Hematopoietic multipotent progenitor cell treated with erythropoietin and hydrocortisone succinate and interleukin-3 and kit ligand, for 6 days (in vitro differentiated cells): ENCODE results near the gene LRTM2.
A peak's percentile ranks its signal among the peaks of the same experiment; 100 is the strongest.

ENCODE experiments used
- DNase-seq: peaks from one replicate; pipeline ENCODE4 v3.0.0-alpha.2; 2015

LRTM2 gene

DNA sequence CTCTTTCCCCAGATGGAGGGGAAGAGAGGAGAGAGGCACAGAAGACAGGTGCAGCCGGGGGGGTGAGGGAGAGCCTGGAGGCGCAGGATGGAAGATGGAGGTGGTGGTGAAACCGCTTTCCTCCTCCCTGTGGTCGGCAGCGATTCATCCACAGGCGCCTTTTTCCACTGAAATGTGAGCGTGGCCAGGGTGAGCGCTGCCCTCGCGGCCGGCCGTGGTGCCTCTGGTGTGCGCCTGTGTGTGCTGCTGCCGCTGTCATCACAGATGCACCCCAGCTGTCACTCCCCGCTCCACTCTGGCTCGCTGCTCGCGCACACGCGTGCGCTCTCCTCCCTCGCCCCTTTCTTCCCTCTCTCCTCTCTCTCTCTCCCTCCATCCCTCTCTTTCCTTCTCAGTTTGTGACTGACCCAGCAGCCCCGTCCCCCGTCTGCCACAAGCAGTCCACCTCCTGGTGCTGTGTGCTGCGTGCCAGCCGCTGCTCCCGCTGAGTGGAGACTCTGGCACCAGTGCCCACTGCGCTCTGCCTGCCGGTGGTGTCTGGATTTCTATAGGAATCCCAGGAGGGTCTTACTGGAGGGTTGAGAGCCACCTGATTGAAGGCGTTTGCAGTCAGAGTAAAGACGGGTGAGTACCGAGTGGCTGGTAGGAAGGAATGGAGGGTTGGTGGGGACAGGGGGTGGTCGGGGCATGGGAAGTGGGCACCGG, at the start of gene LRTM2:
Gene LRTM2, plus strand, starts transcription at position 375 of the 705 bp plus-strand sequence. CDS start 7,584 bp downstream, outside the sequence.
- no peak for DNase-seq

DNA sequence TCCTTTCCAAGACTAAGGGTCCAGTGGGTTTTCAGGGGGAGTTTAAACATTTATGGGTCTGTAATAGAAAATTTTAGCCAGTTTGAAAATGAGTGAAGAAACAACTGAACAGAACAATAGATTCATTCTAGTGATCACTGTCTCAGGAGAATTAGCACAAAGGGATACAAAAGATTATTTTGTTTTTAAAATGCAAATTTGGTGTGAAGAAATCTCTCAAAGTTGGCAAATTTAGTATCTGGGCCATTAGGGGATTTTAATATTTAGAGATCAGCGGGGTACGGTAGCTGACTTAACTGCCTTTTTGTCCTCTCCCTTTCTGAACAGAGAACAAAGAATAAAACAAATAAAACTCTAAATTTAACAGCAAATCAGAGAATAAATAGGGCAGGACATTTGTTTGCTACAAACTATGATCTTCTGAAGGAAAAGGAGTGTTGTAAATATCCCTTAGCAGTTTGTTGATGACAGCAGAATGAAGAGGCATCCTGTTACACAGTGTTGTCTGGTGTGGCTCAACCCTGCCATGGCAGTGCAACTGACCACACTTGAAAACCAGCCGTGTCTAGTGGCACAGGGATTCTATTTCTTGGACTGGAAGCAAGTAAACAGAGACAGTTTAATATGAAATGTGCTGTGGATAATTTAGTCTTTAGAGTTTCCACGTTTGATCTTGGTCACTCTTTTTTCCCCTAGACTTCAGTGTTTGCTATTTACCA, 46.3 kb upstream of the LRTM2 start:
- DNase-seq = no peak

DNA sequence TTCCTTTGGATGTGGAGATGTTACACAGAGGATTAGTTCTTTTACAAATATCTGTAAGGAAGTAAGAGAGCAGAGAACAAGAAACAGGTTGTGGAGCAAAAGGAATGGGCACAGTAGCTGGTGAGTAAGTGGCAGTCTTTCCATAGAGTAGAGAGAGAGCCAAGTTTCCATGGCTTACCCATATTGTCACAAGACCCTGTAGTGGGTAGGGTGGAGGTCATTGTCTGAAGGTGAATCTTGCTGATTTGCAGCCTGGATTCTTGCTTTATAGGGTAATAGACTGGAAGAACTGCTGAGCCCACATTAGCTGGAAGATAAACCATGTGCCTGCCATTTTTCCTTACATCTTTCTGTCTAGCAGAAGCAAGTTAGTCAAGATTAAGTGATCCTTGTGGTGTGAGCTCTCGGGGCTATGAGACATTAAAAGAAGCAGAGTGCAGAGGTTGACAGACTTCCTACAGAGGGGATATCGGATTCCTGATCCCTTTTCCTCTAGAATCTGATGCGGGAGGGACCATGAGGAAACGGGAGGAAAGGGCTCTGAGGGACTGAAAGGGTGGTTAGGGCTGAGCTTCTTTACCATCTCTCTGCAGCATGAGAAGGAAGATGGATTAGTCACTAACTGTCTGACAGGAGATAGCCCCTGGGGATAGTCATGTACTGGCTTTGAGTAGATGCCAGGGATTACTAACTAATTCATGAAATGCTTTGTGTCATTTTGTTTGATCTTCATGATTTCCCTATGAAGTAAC, 44.0 kb upstream of the LRTM2 start:
- DNase-seq = no peak

DNA sequence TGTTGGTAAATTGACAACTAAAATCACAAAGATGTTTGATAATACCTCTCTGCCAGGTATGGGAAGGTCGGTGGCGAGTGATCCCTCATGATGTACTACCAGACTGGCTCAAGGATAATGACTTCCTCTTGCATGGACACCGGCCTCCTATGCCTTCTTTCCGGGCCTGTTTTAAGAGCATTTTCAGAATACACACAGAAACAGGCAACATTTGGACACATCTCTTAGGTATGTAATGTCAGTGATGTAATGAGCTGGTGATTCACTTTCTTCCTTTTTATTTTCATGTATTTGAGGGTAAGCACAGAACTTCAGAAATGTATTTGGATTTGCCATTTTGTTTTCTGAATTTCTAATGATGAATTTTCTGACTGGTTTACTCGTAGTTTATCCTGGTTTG, 42.6 kb upstream of the LRTM2 start:
- DNase-seq = no peak

DNA sequence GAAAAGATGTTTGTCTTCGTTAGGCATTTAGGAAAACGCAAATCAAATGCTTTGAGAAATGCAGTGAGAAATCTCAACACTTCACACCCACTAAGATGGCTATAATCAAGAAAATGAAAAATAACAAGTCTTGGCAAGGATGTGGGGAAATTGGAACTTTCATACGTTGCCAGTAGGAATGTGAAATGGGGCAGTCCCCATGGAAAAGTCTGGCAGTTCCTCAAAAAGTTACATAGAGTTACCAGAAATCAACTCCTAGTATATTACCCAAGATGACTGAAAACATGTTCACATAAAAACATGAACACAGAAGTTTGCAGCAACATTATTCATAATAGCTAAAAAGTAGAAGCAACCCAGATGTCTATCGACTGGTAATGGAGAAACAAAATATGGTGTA, 41.5 kb upstream of the LRTM2 start:
- DNase-seq = no peak

DNA sequence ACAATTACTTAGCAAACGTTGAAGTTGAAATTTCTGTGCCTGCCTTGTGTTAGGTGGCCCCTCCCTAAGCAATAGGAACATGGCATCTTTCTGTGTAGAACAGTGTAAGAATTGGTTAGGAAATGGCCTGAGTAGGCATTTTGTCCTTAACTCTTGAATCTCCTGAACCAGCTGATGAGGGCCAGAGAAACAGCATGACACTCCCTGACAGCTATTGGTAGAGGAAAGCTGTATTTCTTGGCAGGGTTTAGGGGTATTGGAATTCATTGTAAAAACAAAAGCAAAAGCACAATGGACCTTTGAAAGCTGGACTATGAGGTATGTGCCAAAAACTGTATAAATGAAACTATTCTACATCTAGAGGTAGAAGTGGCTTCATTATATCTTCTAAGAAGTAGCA, 40.6 kb upstream of the LRTM2 start:
- DNase-seq = no peak

DNA sequence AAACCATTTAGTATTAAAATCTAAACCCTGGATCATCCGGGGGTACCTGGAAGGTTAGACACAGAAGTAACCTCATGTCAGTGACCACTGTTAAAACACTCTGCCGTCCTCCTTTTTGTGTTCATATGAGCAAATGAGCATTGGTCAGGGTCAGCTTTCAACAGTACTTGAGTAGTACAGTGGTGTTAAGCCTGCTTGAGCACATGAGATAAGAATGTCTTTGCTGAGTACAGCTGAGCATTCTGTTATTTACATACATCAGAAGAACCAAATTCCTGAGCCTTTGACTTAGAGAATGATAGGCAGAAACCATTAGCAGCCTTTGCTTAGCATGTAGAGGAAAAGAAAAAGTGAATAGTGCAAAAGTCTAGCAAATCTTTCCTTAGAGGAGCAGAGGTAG, 38.6 kb upstream of the LRTM2 start:
- DNase-seq = no peak

DNA sequence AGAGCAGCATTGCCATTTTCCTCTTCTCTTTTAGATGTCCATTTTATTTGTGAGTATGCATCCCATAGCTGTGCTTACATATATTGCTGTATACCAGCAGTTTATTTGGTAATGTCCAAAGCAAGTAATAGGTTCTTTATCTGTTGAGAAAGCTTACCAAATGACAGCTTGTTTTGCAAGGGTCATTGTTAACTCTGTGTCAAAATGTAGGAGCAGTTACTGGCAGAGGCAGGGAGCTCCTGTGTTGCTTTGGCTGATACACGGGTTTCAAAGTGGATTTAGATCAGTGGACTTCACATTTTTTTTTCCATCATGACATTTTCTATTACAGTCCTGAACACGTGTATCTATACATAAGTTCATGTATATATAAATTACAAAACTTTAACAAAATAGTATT, 38.1 kb upstream of the LRTM2 start:
- no peak for DNase-seq

DNA sequence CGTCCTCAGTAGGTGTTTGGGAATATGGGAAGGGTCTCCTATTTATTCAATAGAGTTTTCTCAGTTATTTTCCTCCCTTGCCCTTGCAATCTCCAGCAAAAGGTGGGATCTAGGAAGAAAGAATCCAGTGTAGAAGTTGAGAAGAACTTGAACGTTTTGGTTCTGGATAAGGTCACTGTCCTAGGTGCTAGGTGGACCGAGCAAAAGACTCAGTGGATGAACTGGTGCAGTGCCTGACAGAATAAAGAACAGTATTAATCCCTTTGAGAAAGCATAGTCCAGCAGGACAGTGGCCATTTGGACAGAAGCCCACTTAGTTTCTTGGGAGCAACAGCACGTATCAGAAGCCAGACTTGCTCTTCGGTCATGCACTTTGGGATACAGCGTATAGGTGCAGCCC, 32.7 kb upstream of the LRTM2 start:
- no peak for DNase-seq

DNA sequence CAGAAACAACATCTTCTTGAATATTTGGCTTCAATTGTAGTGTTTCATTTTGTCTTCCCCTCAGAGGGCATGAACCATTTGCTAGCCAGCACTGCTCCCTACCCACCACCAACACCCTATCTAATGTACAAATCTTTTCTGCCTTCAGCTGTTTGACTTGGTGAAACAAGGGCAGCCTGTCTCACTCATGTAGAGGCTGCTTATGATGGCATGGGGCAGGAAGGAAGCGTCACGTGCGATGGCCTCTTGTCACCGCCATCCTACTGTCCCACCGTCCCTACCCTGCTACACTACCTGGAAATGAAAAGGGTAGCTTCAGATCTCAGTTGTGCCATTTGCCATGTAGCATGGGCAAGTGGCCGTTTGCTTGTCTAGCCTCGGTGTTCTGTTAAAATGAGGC, 29.9 kb upstream of the LRTM2 start:
- DNase-seq = peak; percentile 42

DNA sequence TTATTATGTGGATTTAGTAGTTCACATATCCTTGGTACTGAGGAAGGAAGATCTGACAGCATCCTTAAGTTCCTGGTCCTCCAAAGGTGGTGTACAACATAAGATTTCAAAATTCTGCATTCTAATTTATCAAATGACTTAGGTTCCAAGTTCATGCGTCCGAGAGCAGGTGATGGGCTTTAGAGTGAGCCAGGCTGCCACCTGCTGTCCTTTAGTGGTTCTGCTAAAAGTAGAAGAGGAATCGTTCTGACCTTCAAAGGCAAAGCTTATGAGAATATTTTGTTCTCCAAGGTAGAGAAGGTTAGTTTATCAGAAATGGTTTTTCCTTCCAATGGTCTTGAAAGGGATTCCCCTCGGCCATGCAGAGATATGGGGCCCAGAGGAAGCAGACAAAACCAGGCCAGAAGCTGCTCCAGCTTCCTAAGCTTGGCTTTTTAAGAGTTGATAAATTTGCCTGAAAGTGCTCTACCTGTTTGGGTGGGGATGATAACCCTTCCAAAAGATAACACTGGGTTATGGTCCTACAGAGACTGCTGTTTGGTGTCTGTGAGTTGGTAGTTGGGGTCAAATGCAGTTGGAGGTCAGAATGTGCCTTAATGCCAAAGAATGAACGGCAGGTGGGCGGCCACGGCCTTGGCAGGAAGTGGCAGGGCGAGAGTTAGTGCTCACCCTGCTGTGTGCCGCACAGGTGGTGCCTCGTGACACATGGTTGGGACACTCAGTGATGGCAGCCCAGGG, 29.1 kb upstream of the LRTM2 start:
- peak; percentile 93 for DNase-seq

DNA sequence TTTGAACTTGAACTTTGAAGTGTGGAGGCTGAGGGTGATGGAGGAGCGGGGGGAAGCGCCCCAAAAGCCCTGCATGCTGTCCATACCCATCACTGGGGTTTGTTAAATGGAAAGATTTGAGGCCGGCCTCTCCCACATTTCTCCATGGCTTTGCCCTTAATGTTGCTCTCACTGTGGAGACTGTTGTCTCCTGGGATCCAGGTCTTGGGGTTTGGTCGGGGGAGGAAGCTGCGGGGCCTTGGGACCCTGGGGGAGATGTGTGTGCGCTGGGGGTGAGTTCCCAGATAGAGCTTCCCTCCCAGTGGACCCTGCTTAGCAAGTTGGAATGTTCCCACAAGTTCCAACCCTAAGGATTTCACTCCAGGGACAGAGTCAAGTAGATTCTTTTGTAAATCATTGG, 28.0 kb upstream of the LRTM2 start:
- no peak for DNase-seq

DNA sequence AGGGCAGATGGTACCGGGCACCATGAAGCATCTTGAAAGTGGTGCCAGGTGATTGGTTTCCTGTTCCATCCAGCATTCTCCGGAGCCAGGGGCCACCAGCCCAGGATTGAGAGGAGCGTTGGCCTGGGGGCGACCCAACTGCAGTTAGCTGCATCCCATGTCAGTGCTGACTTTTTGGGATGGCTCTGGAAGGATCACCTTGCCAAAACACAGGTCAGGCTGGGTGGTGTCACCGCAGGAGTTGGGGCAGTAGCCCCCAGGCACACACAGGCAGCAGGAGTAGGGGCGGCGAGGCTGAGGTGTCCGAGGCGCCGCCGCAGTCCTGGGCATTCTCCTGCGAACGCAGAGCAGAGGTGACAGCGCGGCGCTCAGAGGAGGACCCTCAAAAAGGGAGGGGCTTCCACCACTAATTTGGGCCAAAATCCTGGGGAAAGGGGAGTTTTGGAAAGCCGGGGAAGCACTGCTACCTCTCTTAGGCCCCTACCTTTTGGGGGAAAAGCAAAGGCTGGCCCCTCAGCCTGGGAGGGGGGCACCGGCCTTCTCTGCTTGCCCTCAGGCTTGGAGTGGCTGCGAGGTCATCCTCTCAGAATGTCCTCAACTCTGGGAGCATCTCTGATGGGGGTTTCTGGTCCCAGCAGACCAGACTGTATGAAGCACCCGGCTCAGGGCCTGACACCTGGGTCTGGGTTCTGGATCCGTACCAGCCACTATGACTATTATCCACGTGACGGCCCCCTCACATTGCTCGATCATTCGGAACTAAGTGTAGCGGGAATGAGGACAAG, 26.7 kb upstream of the LRTM2 start:
- DNase-seq = no peak

DNA sequence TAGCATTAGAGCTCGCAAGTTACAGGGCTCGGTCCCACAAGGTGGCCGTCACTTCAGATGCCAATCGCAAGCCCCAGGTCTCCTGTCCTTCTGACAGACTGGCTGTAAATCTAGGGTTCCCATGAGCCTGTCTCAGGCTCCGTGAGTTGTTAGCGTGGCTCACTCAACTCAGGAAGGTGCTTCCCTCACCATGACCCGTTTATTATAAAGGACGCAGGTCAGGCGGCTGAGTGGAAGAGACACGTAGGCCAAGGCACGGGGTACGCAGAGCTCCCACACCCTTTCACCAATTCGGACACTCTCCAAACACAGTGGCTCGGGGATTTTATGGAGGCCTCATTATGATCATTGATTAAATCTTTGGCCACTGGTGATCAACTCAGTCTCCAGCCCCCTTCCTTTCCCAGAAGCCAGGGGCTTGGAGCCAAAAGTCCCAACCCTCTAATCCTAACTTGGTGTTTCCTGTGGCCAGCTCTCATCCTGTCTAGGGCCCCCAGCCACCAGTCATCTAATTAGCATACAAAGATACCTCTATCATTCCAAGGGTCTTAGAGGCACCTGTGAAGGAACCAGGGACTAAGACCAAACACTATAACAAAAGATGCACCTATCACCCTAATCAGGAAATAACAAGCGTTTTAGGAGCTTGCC, 25.8 kb upstream of the LRTM2 start:
- DNase-seq = no peak

DNA sequence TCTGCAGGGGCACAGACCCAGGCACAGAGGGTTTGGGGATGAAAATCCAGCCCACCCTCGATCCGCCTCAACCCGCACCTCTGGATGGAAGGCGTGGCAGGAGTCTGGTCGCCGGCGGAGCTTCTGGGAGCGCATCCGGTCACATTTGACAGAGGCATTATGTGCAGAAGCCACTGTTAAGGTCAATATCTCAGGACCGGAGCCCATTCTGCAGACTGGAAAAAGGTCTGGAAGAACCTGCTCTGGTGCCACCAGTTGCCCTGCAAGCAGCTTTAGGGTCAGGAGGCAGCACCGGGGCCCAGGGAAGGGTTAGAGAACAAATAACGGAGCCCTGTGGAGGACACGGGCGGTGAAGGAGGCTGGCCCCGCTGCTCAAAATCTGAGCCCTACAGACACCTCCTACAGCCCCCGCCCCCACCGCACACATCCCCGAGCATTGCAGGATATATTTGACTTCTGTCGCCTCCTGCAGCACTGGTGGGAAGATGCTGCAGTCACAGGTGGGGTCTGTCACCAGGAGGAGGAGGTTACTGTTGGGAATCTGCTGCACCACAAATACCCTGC, 25.1 kb upstream of the LRTM2 start:
- DNase-seq = no peak

DNA sequence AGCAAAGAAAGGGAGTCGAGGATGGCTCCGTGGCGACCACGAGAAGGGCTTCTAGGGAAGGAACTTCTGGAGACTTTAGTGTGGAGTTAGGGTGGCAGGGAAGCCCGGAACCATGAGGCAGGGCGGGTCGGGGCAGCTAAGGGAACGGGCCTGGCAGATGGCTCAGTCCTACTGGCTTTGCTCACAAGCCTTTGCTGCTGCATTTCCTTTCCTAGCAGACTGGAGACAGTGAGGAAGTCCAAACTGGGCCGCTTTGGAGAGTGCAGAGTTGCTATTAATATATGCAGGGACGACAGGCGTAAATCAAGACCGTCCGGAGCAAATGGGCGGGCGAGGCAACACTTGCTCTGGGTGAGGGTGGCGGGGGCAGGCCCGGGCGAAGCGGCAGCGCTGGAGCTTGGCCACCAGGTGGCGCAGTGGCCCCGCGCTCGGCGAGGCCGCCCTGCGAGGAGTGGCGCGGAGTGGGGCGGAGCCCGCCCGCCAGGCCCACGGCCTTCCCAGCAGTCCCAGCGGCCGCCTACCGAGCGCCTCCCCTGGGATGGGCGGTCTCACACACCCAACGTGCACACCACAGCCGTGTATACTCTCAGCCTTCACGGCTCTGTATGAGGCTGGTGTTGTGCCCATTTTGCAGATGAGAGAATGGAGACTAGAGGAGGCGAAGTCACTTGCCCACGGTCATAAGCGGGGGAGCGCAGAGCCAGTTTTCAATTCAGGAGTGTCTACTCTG, 24.4 kb upstream of the LRTM2 start:
- DNase-seq = peak; percentile 96

DNA sequence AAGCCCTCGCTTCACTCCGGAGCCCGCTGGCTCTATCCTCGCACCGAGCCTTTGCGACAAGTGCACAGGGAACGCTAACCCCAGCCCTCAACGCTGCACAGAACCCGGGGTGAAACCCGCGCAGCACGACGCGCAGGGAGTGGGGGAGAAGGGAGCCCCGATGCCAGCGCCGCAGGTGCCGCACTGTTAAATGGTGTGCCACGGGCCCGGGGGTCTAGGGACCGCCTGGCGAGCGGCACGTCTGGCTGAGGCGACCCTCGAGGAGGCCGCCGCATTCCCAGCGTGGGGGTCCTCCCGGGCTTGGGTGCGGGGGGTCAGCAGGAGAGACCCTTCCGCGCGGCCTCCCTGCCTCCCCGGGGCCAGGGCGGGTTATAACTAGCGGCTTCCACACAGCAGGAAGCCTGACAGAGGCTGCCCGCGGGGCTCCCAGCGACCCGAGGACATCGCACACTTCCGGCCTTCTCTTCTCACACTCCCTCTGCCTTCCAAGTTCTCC, 23.8 kb upstream of the LRTM2 start:
- peak; percentile 80 for DNase-seq

DNA sequence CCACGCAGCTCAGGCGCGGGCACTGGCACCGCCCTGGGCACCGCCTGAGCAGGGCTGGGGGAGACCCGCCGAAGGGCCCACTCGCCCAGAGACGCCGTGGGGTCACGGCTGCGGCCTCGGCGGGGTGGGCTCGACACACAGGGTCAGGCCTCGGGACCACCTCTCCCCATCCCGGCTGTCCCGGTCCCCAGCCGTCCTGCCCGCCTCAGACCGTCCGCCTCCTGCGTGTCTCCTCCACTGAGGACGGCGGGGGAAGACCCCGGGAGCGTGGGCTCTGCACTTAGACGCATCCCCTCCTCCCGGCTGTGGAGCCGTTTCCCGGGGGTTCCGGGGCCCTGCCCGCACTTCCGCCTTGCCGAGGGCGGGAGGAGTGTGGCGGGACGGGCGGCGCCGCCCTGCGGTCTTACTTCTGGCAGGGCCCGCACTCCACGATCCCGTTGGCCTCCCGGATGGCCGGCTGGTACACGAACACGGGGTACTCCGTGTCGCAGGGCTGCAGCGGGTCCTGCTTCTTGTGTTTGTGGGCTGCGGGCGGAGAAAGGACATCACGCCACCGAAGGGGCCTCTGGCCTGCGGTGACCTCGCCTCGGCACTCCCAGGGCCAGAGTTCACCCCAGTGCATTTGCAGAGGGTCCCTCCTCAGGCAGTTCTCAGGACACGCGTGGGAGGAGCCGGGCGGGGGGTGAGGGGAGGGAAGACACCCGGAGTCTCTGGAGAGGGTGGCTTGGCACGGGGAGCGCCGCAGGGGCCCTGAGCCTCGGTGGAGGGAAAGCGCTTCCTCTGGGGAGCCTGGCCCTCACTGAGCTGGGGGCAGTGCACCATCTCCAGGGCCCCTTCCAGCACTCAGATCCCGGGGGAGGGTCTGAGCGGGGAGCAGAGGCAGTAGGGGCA, 23.1 kb upstream of the LRTM2 start:
- peak; percentile 78 for DNase-seq

DNA sequence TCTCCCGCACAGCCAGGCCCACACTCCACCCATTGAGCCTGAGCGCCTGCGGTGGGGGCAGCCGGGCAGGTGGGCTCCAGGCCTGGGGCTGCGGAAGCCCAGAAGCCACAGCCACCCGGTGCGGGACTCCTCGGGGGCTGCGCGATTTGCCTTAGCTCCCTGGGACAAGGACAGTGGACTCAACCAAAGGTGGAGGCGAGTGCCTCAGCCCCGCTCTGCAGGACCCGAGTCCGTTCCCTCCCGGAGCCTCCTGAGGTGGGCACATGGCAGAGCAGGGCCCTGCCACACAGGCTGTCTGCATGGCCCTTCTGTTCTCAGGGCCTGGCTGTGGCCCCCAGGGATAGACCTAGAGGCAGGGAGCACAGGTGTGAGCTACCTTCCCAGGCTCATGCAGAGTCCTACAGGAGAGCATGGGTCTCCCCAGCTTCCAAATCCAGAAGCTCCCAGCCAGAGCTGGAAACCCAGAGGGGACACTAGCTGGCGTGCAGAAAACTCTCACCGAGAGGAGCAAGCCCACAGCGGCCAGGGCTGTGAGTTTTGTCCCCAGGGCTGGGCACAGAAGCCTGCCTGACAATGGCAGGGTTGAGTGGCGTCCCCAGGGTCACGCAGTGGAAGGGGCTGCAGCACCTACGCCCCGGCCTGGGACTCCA, 22.2 kb upstream of the LRTM2 start:
- no peak for DNase-seq
